ENCODE measurements around the gene RBM20.
"Not testable (repeated sequence)": the region's sequence is repeated elsewhere in the genome, so short reads cannot be mapped to it uniquely, and the experiment has no call there.

The RBM20 gene

GRCh38 chr10:110649347-110650264 lies 5.5 kb downstream of the RBM20 start:
- DNase-seq = no peak

GRCh38 chr10:110650265-110650668 lies 6.1 kb downstream of the RBM20 start:
- DNase-seq = no peak

GRCh38 chr10:110651044-110651958 lies 7.2 kb downstream of the RBM20 start:
- peak; percentile 49 for DNase-seq

- DNase-seq = no peak
Measured at GRCh38 chr10:110652475-110653118, 8.5 kb downstream of the RBM20 start.

GRCh38 chr10:110655320-110655719 lies 11.2 kb downstream of the RBM20 start:
- DNase-seq = no peak

- DNase-seq = no peak
Measured at GRCh38 chr10:110656612-110657011, 12.5 kb downstream of the RBM20 start.

- DNase-seq = no peak
Measured at GRCh38 chr10:110657973-110658691, 14.0 kb downstream of the RBM20 start.

GRCh38 chr10:110659558-110659957 lies 15.4 kb downstream of the RBM20 start:
- no peak for DNase-seq

- DNase-seq = not testable (repeated sequence)
Measured at GRCh38 chr10:110660289-110660688, 16.2 kb downstream of the RBM20 start.

GRCh38 chr10:110661292-110661691 lies 17.2 kb downstream of the RBM20 start:
- no peak for DNase-seq

- no peak for DNase-seq
Measured at GRCh38 chr10:110664483-110665420, 20.6 kb downstream of the RBM20 start.

GRCh38 chr10:110666259-110666658 lies 22.1 kb downstream of the RBM20 start:
- not testable (repeated sequence) for DNase-seq

GRCh38 chr10:110666673-110667072 lies 22.5 kb downstream of the RBM20 start:
- DNase-seq = no peak

- no peak for DNase-seq
Measured at GRCh38 chr10:110667620-110668343, 23.6 kb downstream of the RBM20 start.

GRCh38 chr10:110668443-110668842 lies 24.3 kb downstream of the RBM20 start:
- no peak for DNase-seq

GRCh38 chr10:110670335-110670734 lies 26.2 kb downstream of the RBM20 start:
- DNase-seq = no peak

- peak; percentile 76 for DNase-seq
Measured at GRCh38 chr10:110671788-110672579, 27.8 kb downstream of the RBM20 start.

- DNase-seq = no peak
Measured at GRCh38 chr10:110672580-110672919, 28.4 kb downstream of the RBM20 start.

GRCh38 chr10:110676016-110676415 lies 31.9 kb downstream of the RBM20 start:
- DNase-seq = no peak
